HepG2 (cell line): ENCODE measurements around the gene RNF11. TPM values are rescaled to one million over a fixed set of nuclear protein-coding genes. Genes with fewer than 3 reads are reported as not detected.

Source experiments
- ATAC-seq: fragments of 200-7000 bp; cut with Tn5 transposase; 3 replicates; pipeline ENCODE4 v1.9.1; 2020; ENCODE audit warnings: mild to moderate bottlenecking, moderate library complexity
- BruUV-seq: library from RNA; stranded (reverse); fragments of 400-500 nt; replicated peaks from 2 replicates; lab custom pipeline; 2021; lab: Mats Ljungman, UMichigan
- CTCF ChIA-PET: fragments of 300-600 bp; formaldehyde crosslinking; extraction: SDS; loops from one replicate; lab custom pipeline; 2021; ENCODE audit warnings: low total read pairs, inconsistent platforms, low intra/inter-chr PET ratio; lab: Yijun Ruan, JAX
- POLR2A ChIA-PET: fragments of 350-600 bp; sonication (Branson Sonifier 250); formaldehyde crosslinking; loops from one replicate; lab custom pipeline; 2020; ENCODE audit warnings: antibody characterized with exemption, inconsistent platforms; lab: Yijun Ruan, JAX
- DNase-seq: peaks from one replicate; pipeline ENCODE4 v3.0.0-alpha.2; 2015; ENCODE audit warnings: low spot score
- FAIRE-seq: peaks from 3 replicates; lab custom pipeline; 2011; peaks lifted over from hg19 to GRCh38; lab: Jason Lieb, UNC
- H2AFZ ChIP-seq: one replicate; pipeline ENCODE4 v1.6.1; 2011; ENCODE audit warnings: low read length, inconsistent platforms
- H3K27ac ChIP-seq: fragments of 300-600 bp; 3 replicates; pipeline ENCODE4 v1.8.0; 2011; ENCODE audit warnings: mixed run types, mild to moderate bottlenecking, mixed read lengths, low read length, inconsistent platforms; ENCODE audit not compliant: insufficient read depth; ENCODE audit errors: extremely low read length
- H3K27me3 ChIP-seq, 2 experiments: fragments of 200-600 bp in 1 of 2; 2 replicates in 1 of 2; 3 replicates in 1 of 2; pipeline versions ENCODE4 v1.6.0 to v1.8.0; 2011; ENCODE audit warnings: low read length in 2 of 2, mild to moderate bottlenecking in 2 of 2, moderate library complexity in 2 of 2, inconsistent platforms in 1 of 2; ENCODE audit not compliant: insufficient read depth in 2 of 2, control insufficient read depth in 1 of 2
- H3K36me3 ChIP-seq, 2 experiments: fragments of 200-600 bp in 1 of 2; replicated peaks in 1 of 2; 2 replicates in 1 of 2; 3 replicates in 1 of 2; pipeline versions ENCODE4 v1.5.1 to v1.8.0; 2011; ENCODE audit warnings: low read length in 2 of 2, inconsistent platforms in 1 of 2; ENCODE audit not compliant: insufficient read depth in 2 of 2, control insufficient read depth in 1 of 2
- H3K4me1 ChIP-seq: 2 replicates; pipeline ENCODE4 v1.5.1; 2012; ENCODE audit warnings: low read length, inconsistent platforms; ENCODE audit not compliant: insufficient read depth
- H3K4me2 ChIP-seq: 2 replicates; pipeline ENCODE4 v1.6.0; 2011; ENCODE audit warnings: low read depth, low read length, inconsistent platforms
- H3K4me3 ChIP-seq, 3 experiments: fragments of 200-600 bp in 1 of 3; sonication (generic), shearing (Covaris generic) in 1 of 3; replicated peaks in 1 of 3; 2 replicates each; pipeline ENCODE4 v1.5.1; 2011 to 2016; ENCODE audit warnings: low read length in 3 of 3, inconsistent platforms in 2 of 3, low read depth in 2 of 3, mild to moderate bottlenecking in 2 of 3, control low read depth in 1 of 3, mixed read lengths in 1 of 3; ENCODE audit not compliant: insufficient read depth in 1 of 3
- H3K79me2 ChIP-seq: one replicate; pipeline ENCODE4 v1.6.1; 2011; ENCODE audit warnings: low read length, inconsistent platforms; ENCODE audit not compliant: insufficient read depth
- H3K9ac ChIP-seq: 2 replicates; pipeline ENCODE4 v1.6.0; 2011; ENCODE audit warnings: mild to moderate bottlenecking, low read depth, low read length, inconsistent platforms; ENCODE audit not compliant: insufficient read depth
- H3K9me3 ChIP-seq: 2 replicates; pipeline ENCODE4 v1.5.1; 2012; ENCODE audit warnings: mild to moderate bottlenecking, low read length
- H4K20me1 ChIP-seq: 2 replicates; pipeline ENCODE4 v1.6.0; 2011; ENCODE audit warnings: inconsistent platforms, mild to moderate bottlenecking, low read length, moderate library complexity; ENCODE audit not compliant: insufficient read depth
- KDM3A ChIP-seq: IDR thresholded peaks from 2 replicates; pipeline ENCODE4 v1.6.1; 2018; ENCODE audit warnings: low read depth, missing compliant biosample characterization
- YEATS2 ChIP-seq: sonication (generic); formaldehyde crosslinking; IDR thresholded peaks from 2 replicates; pipeline ENCODE4 v1.4.0; 2020; ENCODE audit warnings: missing genetic modification reagents, borderline replicate concordance
- ZMYM3 ChIP-seq: sonication (generic); formaldehyde crosslinking; IDR thresholded peaks from 2 replicates; pipeline ENCODE4 v1.5.1; 2020; ENCODE audit warnings: mild to moderate bottlenecking, missing genetic modification reagents
- ZNF136 ChIP-seq: sonication (generic); formaldehyde crosslinking; IDR thresholded peaks from 2 replicates; pipeline ENCODE4 v1.8.1; 2022; ENCODE audit warnings: low read depth, mild to moderate bottlenecking, moderate library complexity, missing genetic modification reagents
- ZNF629 ChIP-seq: sonication (generic); formaldehyde crosslinking; conservative IDR thresholded peaks from 2 replicates; pipeline ENCODE4 v1.5.0; 2020; ENCODE audit warnings: missing genetic modification reagents
- ZNF709 ChIP-seq: sonication (generic); formaldehyde crosslinking; IDR thresholded peaks from 2 replicates; pipeline ENCODE4 v1.5.0; 2020; ENCODE audit warnings: mild to moderate bottlenecking, missing genetic modification reagents
- ZNF766 ChIP-seq: sonication (generic); formaldehyde crosslinking; IDR thresholded peaks from 2 replicates; pipeline ENCODE4 v1.5.0; 2020; ENCODE audit warnings: missing genetic modification reagents, borderline replicate concordance
- ZSCAN29 ChIP-seq: sonication (generic); formaldehyde crosslinking; conservative IDR thresholded peaks from 2 replicates; pipeline ENCODE4 v1.4.0; 2020; ENCODE audit warnings: mild to moderate bottlenecking, missing genetic modification reagents
- WGBS: methylation state at CpG from one replicate; pipeline ENCODE4 v1.1.6; 2017; ENCODE audit warnings: low lambda C conversion rate; 5-methylcytosine and 5-hydroxymethylcytosine counted together
- in situ Hi-C: cut with HindIII; loops from 2 replicates; pipeline ENCODE4 v1.10.0; 2017; ENCODE audit warnings: low pct_unique_long_range_greater_than_20kb; ENCODE audit not compliant: extremely low pct_ligation_motif_present
- intact Hi-C: fragments of 100-400 bp; cut with micrococcal nuclease; formaldehyde crosslinking; loops from one replicate; pipeline ENCODE4 v1.10.0; 2022; ENCODE audit not compliant: unreplicated experiment
- polyA plus RNA-seq, 8 experiments: library from polyadenylated mRNA; depleted of rRNA in 3 of 8; stranded (reverse) in 7 of 8; unstranded in 1 of 8; fragments of >200 nt; fragmentation: Illumina TruSeq in 4 of 8; extraction: Trizol in 4 of 8; gene quantifications; 2 replicates each; pipeline versions ENCODE4 v1.2.1 to v1.2.3, GENCODE V29; 2011 to 2016; ENCODE audit warnings: low read depth in 4 of 8, missing spikeins in 1 of 8, mixed read lengths in 1 of 8; ENCODE audit not compliant: insufficient read depth in 1 of 8
- total RNA-seq, 5 experiments: library from RNA; depleted of rRNA; stranded (reverse); fragments of >200 nt; fragmentation: Illumina TruSeq; extraction: Trizol; gene quantifications; 2 replicates each; pipeline ENCODE4 v1.2.3, GENCODE V29; 2016; ENCODE audit warnings: low read depth in 1 of 5
- TF ChIP-seq, protein P1 (sequence below): sonication (generic); formaldehyde crosslinking; IDR thresholded peaks from 2 replicates; pipeline ENCODE4 v1.8.1; 2023; ENCODE audit warnings: missing genetic modification reagents, inconsistent platforms, borderline replicate concordance
- TF ChIP-seq, protein P2 (sequence below): sonication (generic); formaldehyde crosslinking; IDR thresholded peaks from 2 replicates; pipeline ENCODE4 v1.4.0; 2020; ENCODE audit warnings: missing genetic modification reagents

Gene RNF11
- total and polyA plus RNA-seq, 2 of the 13 experiments (the other 11 are each of a cell fraction or from before 2014, with no cell fraction given), result 41.2 to 48.8 TPM

- TF ChIP-seq YEATS2 (CRISPR knock-in tag) (no peak), KDM3A (CRISPR knock-in tag) (no peak), ZNF766 (no peak), ZNF136 (CRISPR knock-in tag) (no peak), ZSCAN29 (CRISPR knock-in tag) (no peak)
- TF ChIP-seq, all 625 proteins: peak for 0
Measured at GRCh38 chr1:51302270-51302669, 66.2 kb downstream of the RNF11 start (continued).

DNA sequence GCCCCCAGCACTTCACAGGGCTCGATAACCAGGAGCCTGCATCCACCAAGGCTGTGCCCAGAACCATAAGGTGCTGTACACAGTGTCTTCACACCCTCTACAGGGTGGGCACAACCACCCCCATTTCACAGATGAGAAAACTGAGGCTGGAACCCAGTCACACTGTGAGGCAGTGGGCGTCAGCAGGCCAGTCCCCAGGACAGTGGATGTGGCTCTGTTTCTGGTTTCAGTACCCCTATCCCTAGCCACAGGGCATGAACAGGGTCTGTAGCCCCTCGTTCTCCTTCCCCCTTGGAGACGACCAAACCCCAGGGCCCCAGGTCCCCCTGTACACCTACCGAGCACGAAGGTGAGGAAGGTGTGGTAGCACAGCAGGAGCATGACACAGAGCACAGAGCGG is 66.7 kb downstream of the RNF11 start:
- H3K4me2 ChIP-seq, result 0 out of 2 replicates have a peak overlapping the region, but pooled peaks have one; percentile 18
- ChIA-PET POLR2A (no interaction called here), CTCF (no interaction called here)
- ATAC-seq (no peak), DNase-seq (no peak), FAIRE-seq (no peak)
- no peaks in the 10 kb centered on the region for H4K20me1 ChIP-seq
- in situ Hi-C loops (no loop called here), intact Hi-C loops (no loop called here)
- BruUV-seq, result no TSS peak
- WGBS, result 48% methylated on average over 4 of the region's 7 CpGs
- H3K9me3 ChIP-seq, result no peaks in the 10 kb centered on the region
- no peaks in the 10 kb centered on the region for H3K36me3 ChIP-seq
- H3K4me1 ChIP-seq, result peaks cover 34% of the 10 kb centered on the region
- no peak overlapping the region for H3K4me3 ChIP-seq
- TF ChIP-seq, protein P1, sequence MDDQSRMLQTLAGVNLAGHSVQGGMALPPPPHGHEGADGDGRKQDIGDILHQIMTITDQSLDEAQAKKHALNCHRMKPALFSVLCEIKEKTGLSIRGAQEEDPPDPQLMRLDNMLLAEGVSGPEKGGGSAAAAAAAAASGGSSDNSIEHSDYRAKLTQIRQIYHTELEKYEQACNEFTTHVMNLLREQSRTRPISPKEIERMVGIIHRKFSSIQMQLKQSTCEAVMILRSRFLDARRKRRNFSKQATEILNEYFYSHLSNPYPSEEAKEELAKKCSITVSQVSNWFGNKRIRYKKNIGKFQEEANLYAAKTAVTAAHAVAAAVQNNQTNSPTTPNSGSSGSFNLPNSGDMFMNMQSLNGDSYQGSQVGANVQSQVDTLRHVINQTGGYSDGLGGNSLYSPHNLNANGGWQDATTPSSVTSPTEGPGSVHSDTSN, result no peak
- peak; percentile 36; the same call in 1 of the 2 replicates for TF ChIP-seq ZMYM3
- TF ChIP-seq, protein P2, sequence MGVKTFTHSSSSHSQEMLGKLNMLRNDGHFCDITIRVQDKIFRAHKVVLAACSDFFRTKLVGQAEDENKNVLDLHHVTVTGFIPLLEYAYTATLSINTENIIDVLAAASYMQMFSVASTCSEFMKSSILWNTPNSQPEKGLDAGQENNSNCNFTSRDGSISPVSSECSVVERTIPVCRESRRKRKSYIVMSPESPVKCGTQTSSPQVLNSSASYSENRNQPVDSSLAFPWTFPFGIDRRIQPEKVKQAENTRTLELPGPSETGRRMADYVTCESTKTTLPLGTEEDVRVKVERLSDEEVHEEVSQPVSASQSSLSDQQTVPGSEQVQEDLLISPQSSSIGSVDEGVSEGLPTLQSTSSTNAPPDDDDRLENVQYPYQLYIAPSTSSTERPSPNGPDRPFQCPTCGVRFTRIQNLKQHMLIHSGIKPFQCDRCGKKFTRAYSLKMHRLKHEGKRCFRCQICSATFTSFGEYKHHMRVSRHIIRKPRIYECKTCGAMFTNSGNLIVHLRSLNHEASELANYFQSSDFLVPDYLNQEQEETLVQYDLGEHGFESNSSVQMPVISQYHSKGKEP (CRISPR knock-in tag), result no peak
- no peak for TF ChIP-seq ZSCAN29 (CRISPR knock-in tag)
- peak; percentile 89 for TF ChIP-seq ZNF629 (CRISPR knock-in tag)
- no peak for TF ChIP-seq ZNF709
- H3K27ac ChIP-seq, result no peak overlapping the region
- H3K27me3 ChIP-seq, result no peaks in the 10 kb centered on the region; a peak in 2 of 5 replicates
- no peak overlapping the region for H3K9ac ChIP-seq
- no peak overlapping the region for H2AFZ ChIP-seq
- no peaks in the 10 kb centered on the region for H3K79me2 ChIP-seq
